Hepatocyte (in vitro differentiated cells): ENCODE results near the gene UBE2U.

Experiments used
- EZH2 ChIP-seq: fragments of 200-600 bp; sonication (generic); IDR thresholded peaks from 2 replicates; pipeline ENCODE4 v1.6.1; 2016; ENCODE audit warnings: antibody characterized with exemption, mild to moderate bottlenecking, borderline replicate concordance
- EZH2phosphoT487 ChIP-seq: fragments of 200-600 bp; sonication (generic); IDR thresholded peaks from one replicate; pipeline ENCODE4 v1.6.1; 2018; ENCODE audit warnings: antibody characterized with exemption, mild to moderate bottlenecking, low read depth, moderate library complexity; ENCODE audit not compliant: unreplicated experiment, severe bottlenecking
- TF ChIP-seq, protein P1 (sequence below): fragments of 200-600 bp; sonication (generic); IDR thresholded peaks from 2 replicates; pipeline ENCODE4 v1.5.1; 2016; ENCODE audit warnings: antibody characterized with exemption, mild to moderate bottlenecking; ENCODE audit not compliant: poor library complexity

DNA sequence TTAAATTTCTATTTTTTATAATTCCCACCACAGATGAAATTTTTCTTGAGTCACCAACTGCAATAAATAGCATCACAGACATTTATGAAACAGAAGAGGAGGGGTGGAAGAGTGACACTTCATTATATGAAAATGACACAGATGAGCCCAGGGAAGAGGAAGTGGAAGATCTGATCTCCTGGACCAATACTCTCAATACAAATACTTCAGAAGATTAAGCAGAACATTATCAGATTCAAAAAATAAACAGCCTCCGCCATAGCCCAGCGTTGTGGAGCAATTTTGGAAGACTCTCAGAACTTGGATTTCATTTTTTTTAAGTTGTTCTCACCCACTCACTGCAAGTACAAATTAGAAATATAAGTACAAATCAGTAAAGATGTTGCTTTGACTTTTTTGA lies 63.6 kb downstream of the UBE2U start:
- TF ChIP-seq, protein P1, sequence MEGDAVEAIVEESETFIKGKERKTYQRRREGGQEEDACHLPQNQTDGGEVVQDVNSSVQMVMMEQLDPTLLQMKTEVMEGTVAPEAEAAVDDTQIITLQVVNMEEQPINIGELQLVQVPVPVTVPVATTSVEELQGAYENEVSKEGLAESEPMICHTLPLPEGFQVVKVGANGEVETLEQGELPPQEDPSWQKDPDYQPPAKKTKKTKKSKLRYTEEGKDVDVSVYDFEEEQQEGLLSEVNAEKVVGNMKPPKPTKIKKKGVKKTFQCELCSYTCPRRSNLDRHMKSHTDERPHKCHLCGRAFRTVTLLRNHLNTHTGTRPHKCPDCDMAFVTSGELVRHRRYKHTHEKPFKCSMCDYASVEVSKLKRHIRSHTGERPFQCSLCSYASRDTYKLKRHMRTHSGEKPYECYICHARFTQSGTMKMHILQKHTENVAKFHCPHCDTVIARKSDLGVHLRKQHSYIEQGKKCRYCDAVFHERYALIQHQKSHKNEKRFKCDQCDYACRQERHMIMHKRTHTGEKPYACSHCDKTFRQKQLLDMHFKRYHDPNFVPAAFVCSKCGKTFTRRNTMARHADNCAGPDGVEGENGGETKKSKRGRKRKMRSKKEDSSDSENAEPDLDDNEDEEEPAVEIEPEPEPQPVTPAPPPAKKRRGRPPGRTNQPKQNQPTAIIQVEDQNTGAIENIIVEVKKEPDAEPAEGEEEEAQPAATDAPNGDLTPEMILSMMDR = no peak
- TF ChIP-seq EZH2 = no peak
- TF ChIP-seq EZH2phosphoT487 = no peak
